Transverse colon (tissue), 4 donors: ENCODE data around the gene MPZL3.

Experiments used
- EP300 ChIP-seq: sonication (generic); formaldehyde crosslinking; IDR thresholded peaks from one replicate; pipeline ENCODE4 v1.6.1; 2017; ENCODE audit warnings: antibody characterized with exemption, low read depth
- POLR2A ChIP-seq: fragments of 450-650 bp; IDR thresholded peaks from one replicate; pipeline ENCODE4 v1.6.1; 2016; ENCODE audit warnings: antibody characterized with exemption, mild to moderate bottlenecking, moderate library complexity
- POLR2AphosphoS5 ChIP-seq, 3 donors: sonication (generic); formaldehyde crosslinking; IDR thresholded peaks; one replicate each; pipeline ENCODE4 v1.6.1; 2016; ENCODE audit warnings: antibody characterized with exemption in 3 of 3
- TF ChIP-seq, protein P1 (sequence below), 5 experiments: fragments of 200-600 bp in 3 of 5; fragments of 450-650 bp in 2 of 5; sonication (generic) in 3 of 5; IDR thresholded peaks; 1 replicate in 2 of 5; 2 replicates in 3 of 5; pipeline ENCODE4 v1.5.1; 2016 to 2017; ENCODE audit warnings: antibody characterized with exemption in 5 of 5, inconsistent platforms in 3 of 5, mild to moderate bottlenecking in 2 of 5, moderate library complexity in 1 of 5

GRCh38 chr11:118236170-118236569 is 16.0 kb downstream of the MPZL3 start:
- TF ChIP-seq, protein P1, sequence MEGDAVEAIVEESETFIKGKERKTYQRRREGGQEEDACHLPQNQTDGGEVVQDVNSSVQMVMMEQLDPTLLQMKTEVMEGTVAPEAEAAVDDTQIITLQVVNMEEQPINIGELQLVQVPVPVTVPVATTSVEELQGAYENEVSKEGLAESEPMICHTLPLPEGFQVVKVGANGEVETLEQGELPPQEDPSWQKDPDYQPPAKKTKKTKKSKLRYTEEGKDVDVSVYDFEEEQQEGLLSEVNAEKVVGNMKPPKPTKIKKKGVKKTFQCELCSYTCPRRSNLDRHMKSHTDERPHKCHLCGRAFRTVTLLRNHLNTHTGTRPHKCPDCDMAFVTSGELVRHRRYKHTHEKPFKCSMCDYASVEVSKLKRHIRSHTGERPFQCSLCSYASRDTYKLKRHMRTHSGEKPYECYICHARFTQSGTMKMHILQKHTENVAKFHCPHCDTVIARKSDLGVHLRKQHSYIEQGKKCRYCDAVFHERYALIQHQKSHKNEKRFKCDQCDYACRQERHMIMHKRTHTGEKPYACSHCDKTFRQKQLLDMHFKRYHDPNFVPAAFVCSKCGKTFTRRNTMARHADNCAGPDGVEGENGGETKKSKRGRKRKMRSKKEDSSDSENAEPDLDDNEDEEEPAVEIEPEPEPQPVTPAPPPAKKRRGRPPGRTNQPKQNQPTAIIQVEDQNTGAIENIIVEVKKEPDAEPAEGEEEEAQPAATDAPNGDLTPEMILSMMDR (IDR thresholded peaks at IDR 0.05): no peak
- TF ChIP-seq POLR2A (no peak), POLR2AphosphoS5 (IDR thresholded peaks at IDR 0.05) (no peak), EP300 (no peak)
